Stimulated activated naive CD8-positive, alpha-beta T cell treated with anti-CD3 and anti-CD28 coated beads, Interleukin-15, Interleukin-2, amounts not matched to agents 100 ng/mL and 50 ng/mL, for 24 hours (primary cell): ENCODE results near the gene TCF7L2.
A peak's percentile ranks its signal among the peaks of the same experiment; 100 is the strongest.

Experiments used
- H3K27ac Mint-ChIP-seq: one replicate; pipeline ENCODE4 v1.8.0; 2021; ENCODE audit warnings: mild to moderate bottlenecking, mixed read lengths
- H3K27me3 Mint-ChIP-seq: one replicate; pipeline ENCODE4 v1.8.0; 2021; ENCODE audit warnings: mixed read lengths
- H3K36me3 Mint-ChIP-seq: one replicate; pipeline ENCODE4 v1.8.0; 2021; ENCODE audit warnings: low read depth, mixed read lengths
- H3K4me1 Mint-ChIP-seq: one replicate; pipeline ENCODE4 v1.8.0; 2021; ENCODE audit warnings: low read depth, mixed read lengths
- H3K4me3 Mint-ChIP-seq: one replicate; pipeline ENCODE4 v1.8.0; 2021; ENCODE audit warnings: mild to moderate bottlenecking, mixed read lengths
- H3K9me3 Mint-ChIP-seq: one replicate; pipeline ENCODE4 v1.8.0; 2021; ENCODE audit warnings: mixed read lengths

TCF7L2 gene

GRCh38 chr10:113007343-113007771 lies 57.3 kb downstream of the TCF7L2 start:
- Mint-ChIP-seq H3K27me3 (peaks cover 73% of the 10 kb centered on the region), H3K4me1 (peaks cover 32% of the 10 kb centered on the region), H3K36me3 (no peaks in the 10 kb centered on the region), H3K9me3 (no peaks in the 10 kb centered on the region), H3K27ac (no peak overlapping the region), H3K4me3 (peak overlapping the region; percentile 74)

- H3K27me3 Mint-ChIP-seq: peaks cover 73% of the 10 kb centered on the region
- H3K9me3 Mint-ChIP-seq: no peaks in the 10 kb centered on the region
- peak overlapping the region; percentile 74 for H3K4me3 Mint-ChIP-seq
- no peaks in the 10 kb centered on the region for H3K36me3 Mint-ChIP-seq
- H3K27ac Mint-ChIP-seq: no peak overlapping the region
- peaks cover 32% of the 10 kb centered on the region for H3K4me1 Mint-ChIP-seq
Measured at GRCh38 chr10:113007821-113008220, 57.8 kb downstream of the TCF7L2 start.

DNA sequence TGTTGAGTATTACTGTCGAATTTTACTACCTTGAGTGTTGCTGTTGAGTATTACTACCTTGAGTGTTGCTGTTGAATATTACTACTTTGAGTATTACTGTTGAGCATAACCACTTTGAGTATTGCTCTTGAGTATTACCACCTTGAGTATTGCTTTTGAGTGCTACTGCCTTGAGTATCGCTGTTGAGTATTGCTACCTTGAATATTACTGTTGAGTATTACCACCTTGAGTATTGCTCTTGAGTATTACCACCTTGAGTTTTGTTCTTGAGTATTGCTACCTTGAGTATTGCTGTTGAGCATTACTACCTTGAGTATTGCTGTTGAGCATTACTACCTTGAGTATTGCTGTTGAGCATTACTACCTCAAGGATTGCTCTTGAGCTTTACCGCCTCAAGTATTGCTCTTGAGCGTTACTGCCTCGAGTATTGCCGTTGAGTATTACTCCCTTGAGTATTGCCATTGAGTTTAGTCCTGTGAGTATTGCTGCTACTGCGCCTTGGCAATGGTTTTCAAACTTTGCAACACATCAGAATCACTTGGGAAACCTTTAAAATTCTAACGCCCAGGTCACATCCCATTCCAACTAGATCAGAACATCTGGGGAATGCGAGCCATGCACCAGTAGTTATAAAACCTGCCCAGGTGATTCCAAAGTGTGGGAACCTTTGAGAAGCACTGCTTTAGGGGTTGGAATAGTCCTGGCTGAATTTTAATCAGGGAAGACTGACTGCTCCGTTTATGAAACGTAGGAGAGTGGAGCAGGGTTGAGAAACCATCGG lies 61.7 kb downstream of the TCF7L2 start:
- Mint-ChIP-seq H3K27ac (no peak overlapping the region), H3K27me3 (peaks cover 50% of the 10 kb centered on the region), H3K9me3 (no peaks in the 10 kb centered on the region), H3K36me3 (no peaks in the 10 kb centered on the region), H3K4me1 (peaks cover 20% of the 10 kb centered on the region), H3K4me3 (no peak overlapping the region)

DNA sequence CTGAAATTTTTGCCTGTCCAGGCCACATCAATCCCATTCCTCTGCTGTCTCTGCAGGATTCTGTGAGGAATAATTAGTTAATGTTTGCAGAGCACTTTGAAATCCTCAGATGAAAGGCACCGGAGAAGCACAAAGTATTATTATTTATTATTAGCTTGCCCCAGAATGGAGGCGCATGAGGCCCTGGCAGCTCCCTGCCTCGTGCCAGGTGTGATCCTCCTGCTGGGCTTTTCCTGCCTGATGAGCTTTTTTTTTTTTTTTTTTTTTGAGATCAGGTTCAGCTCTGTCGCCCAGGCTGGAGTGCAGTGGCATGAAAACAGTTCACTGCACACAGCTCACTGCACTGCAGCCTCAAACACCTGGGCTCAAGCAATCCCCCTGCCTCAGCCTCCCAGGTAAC lies 65.2 kb downstream of the TCF7L2 start:
- Mint-ChIP-seq H3K27me3 (peaks cover 25% of the 10 kb centered on the region), H3K36me3 (no peaks in the 10 kb centered on the region), H3K27ac (no peak overlapping the region)

GRCh38 chr10:113017376-113017775 lies 67.3 kb downstream of the TCF7L2 start:
- Mint-ChIP-seq H3K4me3 (no peak overlapping the region), H3K4me1 (no peaks in the 10 kb centered on the region), H3K27me3 (peaks cover 11% of the 10 kb centered on the region), H3K36me3 (no peaks in the 10 kb centered on the region), H3K27ac (no peak overlapping the region), H3K9me3 (no peaks in the 10 kb centered on the region)

More for the DNA sequence above, 65.2 kb downstream of the TCF7L2 start:
- Mint-ChIP-seq H3K4me1 (no peaks in the 10 kb centered on the region), H3K9me3 (no peaks in the 10 kb centered on the region), H3K4me3 (no peak overlapping the region)

DNA sequence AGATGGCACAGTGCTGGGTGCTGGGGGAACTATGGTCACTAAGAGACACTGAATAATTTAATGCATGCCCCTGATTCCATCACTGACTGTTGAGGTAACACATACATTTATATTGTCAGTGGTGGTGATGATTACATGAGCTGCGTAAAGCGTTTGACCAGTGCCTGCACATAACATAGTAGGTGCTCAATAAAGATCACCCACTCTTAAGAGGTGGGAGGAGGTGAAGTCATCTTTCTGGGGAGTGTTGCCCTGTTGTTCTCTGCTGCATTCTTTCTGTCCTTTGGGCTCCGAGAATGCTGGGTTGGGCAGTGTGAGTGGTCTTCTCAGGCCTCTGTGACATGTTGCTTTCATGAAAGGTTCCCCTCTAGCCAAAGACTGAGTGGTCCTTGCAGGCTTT lies 68.0 kb downstream of the TCF7L2 start:
- no peaks in the 10 kb centered on the region for H3K36me3 Mint-ChIP-seq

GRCh38 chr10:113019096-113019495 lies 69.0 kb downstream of the TCF7L2 start:
- no peak overlapping the region for H3K27ac Mint-ChIP-seq
- H3K4me3 Mint-ChIP-seq: no peak overlapping the region
- H3K27me3 Mint-ChIP-seq: peaks cover 4% of the 10 kb centered on the region
- no peaks in the 10 kb centered on the region for H3K4me1 Mint-ChIP-seq
- no peaks in the 10 kb centered on the region for H3K9me3 Mint-ChIP-seq
- no peaks in the 10 kb centered on the region for H3K36me3 Mint-ChIP-seq

More for the DNA sequence above, 68.0 kb downstream of the TCF7L2 start:
- Mint-ChIP-seq H3K27ac (no peak overlapping the region), H3K27me3 (peaks cover 9% of the 10 kb centered on the region), H3K9me3 (no peaks in the 10 kb centered on the region), H3K4me1 (no peaks in the 10 kb centered on the region), H3K4me3 (no peak overlapping the region)

- no peaks in the 10 kb centered on the region for H3K36me3 Mint-ChIP-seq
- no peaks in the 10 kb centered on the region for H3K9me3 Mint-ChIP-seq
- no peaks in the 10 kb centered on the region for H3K4me1 Mint-ChIP-seq
- H3K27ac Mint-ChIP-seq: no peak overlapping the region
- H3K27me3 Mint-ChIP-seq: peaks cover 4% of the 10 kb centered on the region
- H3K4me3 Mint-ChIP-seq: no peak overlapping the region
Measured at GRCh38 chr10:113019692-113020474, 69.8 kb downstream of the TCF7L2 start.

DNA sequence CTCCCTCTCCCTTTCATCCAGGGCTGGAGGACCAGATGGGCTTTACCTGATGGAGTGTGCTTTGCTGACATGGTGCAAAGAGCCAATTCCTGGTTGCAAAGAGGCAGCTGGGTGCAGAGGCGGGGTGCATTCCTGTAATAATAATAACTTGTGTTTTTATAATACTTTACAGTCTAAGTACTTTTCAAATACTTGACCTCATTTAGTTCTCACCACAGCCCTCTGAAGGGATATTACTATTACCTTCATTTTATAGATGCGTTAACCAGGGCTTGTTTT lies 70.4 kb downstream of the TCF7L2 start:
- H3K36me3 Mint-ChIP-seq: no peaks in the 10 kb centered on the region
- H3K9me3 Mint-ChIP-seq: no peaks in the 10 kb centered on the region
- H3K4me3 Mint-ChIP-seq: no peak overlapping the region
- H3K4me1 Mint-ChIP-seq: no peaks in the 10 kb centered on the region
- H3K27ac Mint-ChIP-seq: no peak overlapping the region
- H3K27me3 Mint-ChIP-seq: peaks cover 4% of the 10 kb centered on the region

- no peaks in the 10 kb centered on the region for H3K36me3 Mint-ChIP-seq
- no peak overlapping the region for H3K4me3 Mint-ChIP-seq
- H3K9me3 Mint-ChIP-seq: no peaks in the 10 kb centered on the region
- peaks cover 4% of the 10 kb centered on the region for H3K27me3 Mint-ChIP-seq
- H3K27ac Mint-ChIP-seq: no peak overlapping the region
- no peaks in the 10 kb centered on the region for H3K4me1 Mint-ChIP-seq
Measured at GRCh38 chr10:113020838-113021237, 70.8 kb downstream of the TCF7L2 start.

DNA sequence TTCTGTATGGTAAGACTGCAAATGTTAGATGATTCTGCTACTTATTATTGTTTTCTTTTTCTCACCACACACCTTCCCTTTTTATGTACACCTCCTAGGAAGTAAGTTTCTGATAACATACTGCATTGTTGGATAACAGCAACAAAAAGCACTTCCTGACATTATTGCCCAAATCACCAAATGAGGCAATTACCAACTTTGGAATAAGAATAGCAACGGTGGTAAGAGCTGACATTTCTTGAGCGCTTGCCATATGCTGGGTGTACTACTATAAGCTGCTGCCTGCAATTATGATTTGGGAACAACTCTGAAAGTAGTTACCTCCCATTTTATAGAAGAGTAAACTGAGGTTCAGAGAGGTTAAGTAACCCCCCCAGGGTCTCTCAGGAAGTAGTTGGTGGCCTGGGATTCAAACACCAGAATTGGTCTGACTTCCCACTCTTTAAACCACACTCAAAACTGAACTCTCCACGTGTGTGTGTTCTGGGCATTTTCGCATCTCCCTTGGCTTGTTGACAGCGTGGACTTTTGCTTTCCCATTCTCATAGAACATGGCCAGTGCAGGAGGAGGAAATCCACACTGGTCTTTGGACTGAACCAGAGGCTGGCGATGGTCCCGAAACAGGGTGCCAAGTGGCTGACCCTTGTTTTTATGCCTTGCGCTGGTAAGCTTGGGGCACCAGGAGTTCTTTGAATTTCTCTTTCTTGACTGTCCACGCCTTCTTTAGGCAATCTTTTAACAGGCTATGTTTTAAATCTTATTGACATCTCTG lies 71.4 kb downstream of the TCF7L2 start:
- Mint-ChIP-seq H3K27me3 (peaks cover 6% of the 10 kb centered on the region), H3K36me3 (no peaks in the 10 kb centered on the region), H3K27ac (no peak overlapping the region), H3K4me1 (no peaks in the 10 kb centered on the region), H3K9me3 (no peaks in the 10 kb centered on the region), H3K4me3 (no peak overlapping the region)

- H3K4me3 Mint-ChIP-seq: no peak overlapping the region
- H3K4me1 Mint-ChIP-seq: no peaks in the 10 kb centered on the region
- no peaks in the 10 kb centered on the region for H3K36me3 Mint-ChIP-seq
Measured at GRCh38 chr10:113022265-113022664, 72.2 kb downstream of the TCF7L2 start.

DNA sequence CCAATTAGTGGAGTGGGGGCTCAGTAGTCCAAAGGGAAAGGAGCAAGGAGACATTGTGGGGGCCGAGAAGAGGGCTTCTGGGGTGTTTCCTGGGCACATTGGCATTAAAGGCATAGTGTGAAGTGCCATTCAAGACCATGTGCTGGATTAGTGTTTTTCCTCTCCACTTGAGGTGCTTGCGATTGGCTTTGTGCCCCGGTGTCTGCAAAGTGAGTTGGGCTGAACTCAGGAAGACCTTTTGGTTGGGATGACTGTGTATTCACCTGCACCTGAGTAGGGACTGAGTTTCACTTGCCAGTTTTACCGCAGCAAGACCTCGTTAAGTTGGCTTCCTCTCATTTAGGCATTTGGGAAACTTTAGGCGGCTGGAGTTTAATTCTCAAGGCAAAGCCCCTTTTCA lies 73.0 kb downstream of the TCF7L2 start:
- Mint-ChIP-seq H3K27me3 (peaks cover 16% of the 10 kb centered on the region), H3K36me3 (no peaks in the 10 kb centered on the region), H3K4me1 (no peaks in the 10 kb centered on the region), H3K4me3 (no peak overlapping the region), H3K9me3 (no peaks in the 10 kb centered on the region), H3K27ac (no peak overlapping the region)

More at GRCh38 chr10:113022265-113022664, 72.2 kb downstream of the TCF7L2 start:
- Mint-ChIP-seq H3K27ac (no peak overlapping the region), H3K27me3 (peaks cover 11% of the 10 kb centered on the region), H3K9me3 (no peaks in the 10 kb centered on the region)

GRCh38 chr10:113024930-113025329 lies 74.9 kb downstream of the TCF7L2 start:
- no peak overlapping the region for H3K4me3 Mint-ChIP-seq
- peaks cover 22% of the 10 kb centered on the region for H3K27me3 Mint-ChIP-seq
- H3K4me1 Mint-ChIP-seq: peaks cover 9% of the 10 kb centered on the region
- no peaks in the 10 kb centered on the region for H3K9me3 Mint-ChIP-seq
- no peaks in the 10 kb centered on the region for H3K36me3 Mint-ChIP-seq
- H3K27ac Mint-ChIP-seq: no peak overlapping the region

- no peak overlapping the region for H3K27ac Mint-ChIP-seq
- no peaks in the 10 kb centered on the region for H3K9me3 Mint-ChIP-seq
- H3K27me3 Mint-ChIP-seq: peaks cover 22% of the 10 kb centered on the region
- no peaks in the 10 kb centered on the region for H3K36me3 Mint-ChIP-seq
- H3K4me1 Mint-ChIP-seq: peaks cover 9% of the 10 kb centered on the region
- no peak overlapping the region for H3K4me3 Mint-ChIP-seq
Measured at GRCh38 chr10:113025487-113025886, 75.4 kb downstream of the TCF7L2 start.
